Mononuclear cell (primary cell): ENCODE results near the gene SHROOM3. TPM values are rescaled to one million over a fixed set of nuclear protein-coding genes. Genes with fewer than 3 reads are reported as not detected.
"Not testable (repeated sequence)": the region's sequence is repeated elsewhere in the genome, so short reads cannot be mapped to it uniquely, and the experiment has no call there.

Experiments
- H3K27me3 ChIP-seq: 2 replicates; pipeline ENCODE4 v1.6.0; 2011; ENCODE audit warnings: low read length, control low read depth; ENCODE audit not compliant: insufficient read depth
- H3K4me1 ChIP-seq: 2 replicates; pipeline ENCODE4 v1.5.1; 2011; ENCODE audit warnings: mild to moderate bottlenecking, low read length, control low read depth; ENCODE audit not compliant: insufficient read depth
- H3K4me3 ChIP-seq: 2 replicates; pipeline ENCODE4 v1.5.1; 2011; ENCODE audit warnings: mild to moderate bottlenecking, low read length, moderate library complexity
- H3K9me3 ChIP-seq: 2 replicates; pipeline ENCODE4 v1.5.1; 2011; ENCODE audit warnings: low read depth, mild to moderate bottlenecking, control low read depth, low read length
- total RNA-seq: library from RNA; depleted of rRNA; stranded (reverse); fragments of >200 nt; gene quantifications from one replicate; pipeline ENCODE4 v1.2.3, GENCODE V29; 2012

SHROOM3 gene
- total RNA-seq, 1 donor, result 0.42 TPM

- H3K4me3 ChIP-seq, result no peak overlapping the region
- no peaks in the 10 kb centered on the region for H3K4me1 ChIP-seq
- H3K9me3 ChIP-seq, result no peaks in the 10 kb centered on the region
- H3K27me3 ChIP-seq, result no peaks in the 10 kb centered on the region
These were observed 269.3 kb downstream of the SHROOM3 start for GRCh38 chr4:76704133-76704881.

- Histone ChIP-seq H3K9me3 (no peaks in the 10 kb centered on the region), H3K27me3 (no peaks in the 10 kb centered on the region), H3K4me3 (no peak overlapping the region), H3K4me1 (no peaks in the 10 kb centered on the region)
These were observed 270.4 kb downstream of the SHROOM3 start for GRCh38 chr4:76705472-76705871.

- no peaks in the 10 kb centered on the region for H3K4me1 ChIP-seq
- H3K27me3 ChIP-seq, result no peaks in the 10 kb centered on the region
- H3K4me3 ChIP-seq, result no peak overlapping the region
- no peaks in the 10 kb centered on the region for H3K9me3 ChIP-seq
These were observed 271.6 kb downstream of the SHROOM3 start for GRCh38 chr4:76706581-76706980.

- H3K27me3 ChIP-seq, result no peaks in the 10 kb centered on the region
- H3K4me1 ChIP-seq, result no peaks in the 10 kb centered on the region
- no peak overlapping the region for H3K4me3 ChIP-seq
- H3K9me3 ChIP-seq, result no peaks in the 10 kb centered on the region
These were observed 274.1 kb downstream of the SHROOM3 start for GRCh38 chr4:76708971-76709771.

GRCh38 chr4:76709772-76710090, 274.7 kb downstream of the SHROOM3 start:
- Histone ChIP-seq H3K4me1 (no peaks in the 10 kb centered on the region), H3K27me3 (no peaks in the 10 kb centered on the region), H3K4me3 (no peak overlapping the region), H3K9me3 (no peaks in the 10 kb centered on the region)

- H3K27me3 ChIP-seq, result no peaks in the 10 kb centered on the region
- H3K4me3 ChIP-seq, result no peak overlapping the region
- H3K9me3 ChIP-seq, result no peaks in the 10 kb centered on the region
- H3K4me1 ChIP-seq, result no peaks in the 10 kb centered on the region
These were observed 277.5 kb downstream of the SHROOM3 start for GRCh38 chr4:76712564-76712963.

- Histone ChIP-seq H3K27me3 (no peaks in the 10 kb centered on the region), H3K4me1 (no peaks in the 10 kb centered on the region), H3K9me3 (no peaks in the 10 kb centered on the region), H3K4me3 (no peak overlapping the region)
These were observed 279.2 kb downstream of the SHROOM3 start for GRCh38 chr4:76714226-76714625.

- no peaks in the 10 kb centered on the region for H3K27me3 ChIP-seq
- no peak overlapping the region for H3K4me3 ChIP-seq
- no peaks in the 10 kb centered on the region for H3K9me3 ChIP-seq
- no peaks in the 10 kb centered on the region for H3K4me1 ChIP-seq
These were observed 281.0 kb downstream of the SHROOM3 start for GRCh38 chr4:76716020-76716419.

- H3K27me3 ChIP-seq, result no peaks in the 10 kb centered on the region
- no peak overlapping the region for H3K4me3 ChIP-seq
- no peaks in the 10 kb centered on the region for H3K4me1 ChIP-seq
These were observed 281.6 kb downstream of the SHROOM3 start for GRCh38 chr4:76716658-76717057.

GRCh38 chr4:76717431-76717830, 282.4 kb downstream of the SHROOM3 start:
- no peaks in the 10 kb centered on the region for H3K4me1 ChIP-seq
- H3K9me3 ChIP-seq, result no peaks in the 10 kb centered on the region
- no peak overlapping the region for H3K4me3 ChIP-seq
- H3K27me3 ChIP-seq, result no peaks in the 10 kb centered on the region

More at GRCh38 chr4:76716658-76717057, 281.6 kb downstream of the SHROOM3 start:
- H3K9me3 ChIP-seq, result no peaks in the 10 kb centered on the region

GRCh38 chr4:76718021-76718420, 283.0 kb downstream of the SHROOM3 start:
- no peaks in the 10 kb centered on the region for H3K27me3 ChIP-seq
- no peak overlapping the region for H3K4me3 ChIP-seq
- H3K9me3 ChIP-seq, result no peaks in the 10 kb centered on the region
- H3K4me1 ChIP-seq, result no peaks in the 10 kb centered on the region

- no peaks in the 10 kb centered on the region for H3K27me3 ChIP-seq
- H3K9me3 ChIP-seq, result no peaks in the 10 kb centered on the region
- H3K4me3 ChIP-seq, result no peak overlapping the region
- H3K4me1 ChIP-seq, result no peaks in the 10 kb centered on the region
These were observed 283.8 kb downstream of the SHROOM3 start for GRCh38 chr4:76718831-76719230.

GRCh38 chr4:76720121-76720520, 285.1 kb downstream of the SHROOM3 start:
- no peaks in the 10 kb centered on the region for H3K4me1 ChIP-seq
- H3K27me3 ChIP-seq, result no peaks in the 10 kb centered on the region
- no peaks in the 10 kb centered on the region for H3K9me3 ChIP-seq
- H3K4me3 ChIP-seq, result no peak overlapping the region

- not testable (repeated sequence) for H3K4me3 ChIP-seq, H3K9me3 ChIP-seq, H3K27me3 ChIP-seq, H3K4me1 ChIP-seq
These were observed 287.1 kb downstream of the SHROOM3 start for GRCh38 chr4:76722146-76722545.

GRCh38 chr4:76722838-76723237, 287.8 kb downstream of the SHROOM3 start:
- Histone ChIP-seq H3K27me3 (no peaks in the 10 kb centered on the region), H3K4me3 (no peak overlapping the region), H3K9me3 (no peaks in the 10 kb centered on the region), H3K4me1 (no peaks in the 10 kb centered on the region)

- no peaks in the 10 kb centered on the region for H3K9me3 ChIP-seq
- no peaks in the 10 kb centered on the region for H3K27me3 ChIP-seq
- H3K4me3 ChIP-seq, result no peak overlapping the region
- no peaks in the 10 kb centered on the region for H3K4me1 ChIP-seq
These were observed 288.3 kb downstream of the SHROOM3 start for GRCh38 chr4:76723373-76723772.
